ENCODE data around the gene ZNF22.

Gene ZNF22

DNA sequence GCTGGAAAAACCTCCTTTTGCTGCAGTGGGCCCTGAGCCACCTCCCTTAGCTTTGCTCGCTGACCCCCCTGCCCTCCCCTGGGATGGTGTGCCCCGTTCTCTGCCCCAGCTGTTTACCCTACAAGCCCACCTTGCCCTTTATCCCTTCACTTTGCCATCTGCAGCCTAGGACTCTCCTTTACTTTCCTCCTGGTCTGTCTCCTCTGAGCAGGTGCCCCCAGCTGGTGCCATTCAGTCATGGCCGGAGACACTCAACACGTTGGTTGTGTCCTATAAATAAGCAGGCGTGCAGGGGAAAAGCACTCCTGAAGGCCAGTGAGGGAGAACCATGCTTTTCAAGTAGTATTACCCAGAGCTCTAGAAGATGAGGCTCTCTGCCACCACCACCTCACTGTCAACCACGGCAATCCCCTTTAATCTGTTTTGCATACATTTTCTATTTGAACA lies 35.0 kb upstream of the ZNF22 start:
- no peak for DNase-seq

DNA sequence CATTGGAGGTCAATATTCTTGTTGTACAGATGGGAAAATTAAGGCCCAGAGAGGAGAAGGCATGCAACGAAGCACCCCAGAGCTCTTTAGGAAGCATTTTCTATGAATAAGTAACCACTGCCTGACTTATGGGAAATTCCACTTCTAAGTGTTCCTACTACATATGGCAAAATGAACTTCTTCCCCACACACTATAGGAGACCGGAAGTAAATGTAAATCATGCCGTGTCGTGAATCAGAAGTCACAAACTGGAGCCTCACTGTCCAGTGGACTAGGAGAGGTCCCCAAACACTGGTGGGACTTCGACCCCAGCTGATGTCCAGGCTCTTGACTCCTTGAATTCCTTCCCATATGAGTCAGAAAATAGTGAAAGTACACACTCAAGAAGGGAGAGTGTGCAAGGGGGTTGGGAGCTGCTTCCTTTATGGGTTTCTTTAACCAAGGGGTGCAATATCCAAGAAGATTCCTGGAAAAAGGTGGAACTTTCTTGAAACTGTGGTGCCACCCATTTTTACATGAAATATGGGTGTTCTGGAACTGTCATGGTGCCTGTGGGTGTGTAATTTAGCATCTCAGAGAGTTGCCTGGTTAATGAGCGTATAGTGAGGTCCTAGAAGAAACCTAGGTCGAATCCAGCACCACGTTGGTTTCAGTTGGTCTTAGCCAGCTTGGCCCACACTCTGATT lies 34.5 kb upstream of the ZNF22 start:
- no peak for DNase-seq

DNA sequence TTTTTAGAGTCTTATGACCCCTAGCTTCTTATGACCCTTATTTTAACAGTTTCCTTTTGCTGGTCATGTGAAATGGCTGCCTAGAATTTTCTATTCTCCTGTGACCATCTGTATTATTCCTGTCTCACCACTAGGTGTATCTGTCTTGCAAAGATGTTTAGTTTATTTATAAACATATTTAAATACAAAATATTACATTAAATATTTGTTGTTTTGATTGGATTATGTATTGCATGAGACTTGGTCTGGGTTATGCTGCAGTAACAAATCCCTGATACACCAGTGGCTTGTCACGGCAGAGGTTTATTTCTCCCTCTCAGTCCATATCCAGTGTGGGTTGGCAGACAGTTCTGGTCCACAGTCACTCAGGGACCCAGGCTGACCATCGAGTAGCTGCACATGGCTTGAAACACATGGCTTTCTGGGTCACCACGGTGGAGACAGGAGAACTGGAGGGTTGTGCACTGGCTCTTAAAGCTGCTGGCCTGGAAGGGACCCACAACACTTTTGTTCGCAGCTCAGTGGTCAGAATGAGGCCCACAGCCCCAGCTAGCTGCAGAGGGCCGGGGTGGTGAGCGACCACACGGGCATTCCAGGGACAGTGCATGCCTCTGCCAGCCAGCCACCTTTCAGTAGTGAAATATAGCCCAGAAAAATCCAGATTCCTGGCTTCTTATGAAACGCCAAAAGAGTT lies 33.8 kb upstream of the ZNF22 start:
- no peak for DNase-seq

DNA sequence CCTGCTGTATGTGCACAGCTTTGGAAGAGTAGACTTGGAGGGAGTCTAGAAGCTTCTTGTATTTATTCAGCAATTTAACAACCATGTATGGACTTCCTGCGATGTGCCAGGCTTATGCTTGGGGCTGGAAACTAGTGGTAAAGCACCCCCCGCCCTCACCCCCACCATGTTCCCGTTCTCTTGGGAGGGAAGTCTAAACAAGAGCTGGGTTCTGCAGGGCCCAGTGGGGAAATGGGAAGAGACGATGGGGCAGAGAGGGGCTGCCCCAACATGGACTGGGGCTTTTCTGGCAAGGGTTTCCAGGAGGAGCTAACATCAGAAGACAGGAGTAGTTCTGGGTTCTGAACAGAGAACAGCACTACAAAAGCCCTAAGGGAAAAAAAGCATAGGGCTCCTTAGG lies 33.1 kb upstream of the ZNF22 start:
- DNase-seq: no peak

DNA sequence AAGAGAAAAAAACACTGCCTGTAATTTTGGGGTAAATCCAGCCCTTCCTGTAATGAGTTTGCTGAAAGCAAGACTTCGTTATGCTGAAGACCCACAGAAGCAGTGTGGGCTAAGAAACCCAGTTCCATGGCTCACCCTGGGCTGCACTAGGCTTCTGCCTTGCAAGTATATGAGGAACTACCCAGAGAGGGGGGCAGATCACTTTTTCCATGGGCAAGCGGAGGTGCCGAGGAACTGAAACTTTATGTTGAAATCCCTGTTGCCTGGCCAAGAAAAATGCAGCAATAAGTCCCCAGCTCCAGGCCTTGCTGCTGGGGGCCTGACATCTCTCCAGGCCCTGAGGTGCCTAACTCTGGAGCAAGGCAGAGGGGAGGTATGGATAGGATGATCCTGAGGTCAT lies 32.6 kb upstream of the ZNF22 start:
- DNase-seq: peak; percentile 61

DNA sequence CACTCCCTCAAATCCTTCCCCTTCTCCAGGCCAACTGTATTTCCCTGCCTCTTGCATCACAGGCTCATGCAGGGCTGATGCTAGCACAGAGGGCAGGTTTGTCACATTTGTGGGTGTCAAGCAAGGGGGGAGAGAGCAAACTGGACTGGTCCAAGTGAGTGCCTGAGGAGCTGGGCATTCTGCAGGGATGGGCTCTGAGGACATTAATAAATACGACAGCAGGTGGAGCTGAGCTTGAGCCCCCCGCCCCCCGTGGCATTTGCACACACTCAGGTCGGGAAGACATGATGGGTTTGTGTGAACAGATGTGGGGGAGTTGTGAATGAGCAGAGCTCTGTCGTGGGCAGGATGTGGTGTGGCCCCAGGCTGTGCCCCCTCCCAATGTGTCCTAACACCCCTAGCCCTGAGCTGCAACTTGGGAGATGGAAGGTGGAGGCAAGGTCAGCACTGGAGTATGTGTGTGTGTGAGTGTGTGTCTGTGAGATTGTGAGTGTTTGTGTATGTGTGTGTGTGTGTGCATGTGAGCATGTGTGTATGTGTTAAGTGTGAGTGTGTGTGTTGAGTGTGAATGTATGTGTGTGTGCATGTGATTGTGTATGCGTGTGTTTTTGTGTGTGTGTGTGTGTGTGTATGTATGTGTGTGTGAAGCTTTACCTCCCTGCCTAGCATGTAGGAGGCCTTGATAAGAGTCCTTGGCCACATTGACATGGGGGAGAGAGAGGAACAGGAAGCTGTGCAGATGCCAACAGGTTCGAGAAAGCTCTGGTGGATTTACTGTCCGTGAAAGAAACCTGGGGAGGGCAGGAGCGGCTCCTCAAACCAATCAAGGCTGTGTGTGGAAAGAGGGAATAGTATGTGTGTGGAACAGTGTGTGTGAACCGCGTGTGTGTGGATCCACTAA lies 32.0 kb upstream of the ZNF22 start:
- peak; percentile 31 for DNase-seq

DNA sequence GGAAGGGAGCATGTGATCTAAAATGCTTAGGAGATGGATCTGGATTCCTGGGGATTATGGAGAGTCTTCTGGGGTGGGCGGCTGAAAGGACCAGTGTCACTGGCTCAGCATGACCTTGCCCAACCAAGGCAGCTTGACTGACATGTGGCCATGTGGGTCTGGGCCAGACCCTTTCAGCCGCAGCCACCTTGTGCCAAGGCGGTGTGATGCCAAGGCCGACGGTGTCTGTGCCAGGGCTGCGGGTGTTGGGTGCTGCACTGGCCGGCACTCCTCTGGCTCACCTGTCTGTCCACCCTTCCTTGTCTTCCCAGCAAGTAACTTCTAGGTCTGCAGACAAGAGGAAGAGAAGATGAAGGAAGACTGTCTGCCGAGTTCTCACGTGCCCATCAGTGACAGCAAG lies 30.9 kb upstream of the ZNF22 start:
- DNase-seq: no peak

DNA sequence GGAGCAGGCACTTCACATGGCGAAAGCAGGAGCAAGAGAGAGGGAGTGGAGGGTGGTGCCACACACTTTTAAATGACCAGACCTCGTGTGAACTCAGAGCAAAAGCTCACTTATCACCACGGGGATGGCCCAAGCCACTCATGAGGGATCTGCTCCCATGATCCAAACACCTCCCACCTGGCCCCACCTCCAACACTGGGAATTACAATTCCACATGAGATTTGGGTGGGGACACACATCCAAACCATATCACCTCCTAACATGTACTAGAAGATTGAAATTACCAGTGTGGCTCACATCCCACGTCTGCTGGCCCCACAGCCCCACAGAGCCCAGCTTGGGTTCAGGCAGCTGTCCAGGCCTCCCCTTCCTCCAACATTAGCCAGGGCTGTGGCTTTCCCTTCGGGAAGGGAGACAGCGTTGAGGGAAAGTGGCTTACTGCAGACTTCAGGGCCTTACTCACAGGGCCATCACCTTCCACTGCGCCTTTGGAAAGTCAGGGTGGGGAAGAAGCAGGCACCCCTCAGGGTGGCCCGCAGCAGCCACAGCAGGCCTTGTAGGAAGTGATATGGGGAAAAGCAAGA lies 29.8 kb upstream of the ZNF22 start:
- no peak for DNase-seq

DNA sequence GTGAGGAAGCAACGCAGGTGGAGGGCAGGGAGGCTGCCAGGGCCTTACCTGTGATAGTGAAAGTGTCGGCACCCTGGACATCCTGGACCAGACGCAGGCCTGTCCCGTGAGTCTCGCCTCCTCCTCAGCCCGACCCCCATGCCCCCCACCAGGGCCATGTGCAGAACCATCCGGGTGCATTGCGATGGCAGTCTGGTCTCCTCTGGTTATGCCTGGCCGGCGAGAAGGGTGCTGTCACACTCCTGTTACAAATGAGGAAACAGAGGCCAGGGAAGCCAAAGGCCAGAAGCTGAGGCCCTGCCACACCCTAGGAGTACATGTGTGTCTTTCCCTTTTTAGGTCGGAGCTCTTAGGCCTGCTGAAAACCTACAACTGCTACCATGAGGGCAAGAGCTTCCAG lies 29.3 kb upstream of the ZNF22 start:
- DNase-seq: no peak

DNA sequence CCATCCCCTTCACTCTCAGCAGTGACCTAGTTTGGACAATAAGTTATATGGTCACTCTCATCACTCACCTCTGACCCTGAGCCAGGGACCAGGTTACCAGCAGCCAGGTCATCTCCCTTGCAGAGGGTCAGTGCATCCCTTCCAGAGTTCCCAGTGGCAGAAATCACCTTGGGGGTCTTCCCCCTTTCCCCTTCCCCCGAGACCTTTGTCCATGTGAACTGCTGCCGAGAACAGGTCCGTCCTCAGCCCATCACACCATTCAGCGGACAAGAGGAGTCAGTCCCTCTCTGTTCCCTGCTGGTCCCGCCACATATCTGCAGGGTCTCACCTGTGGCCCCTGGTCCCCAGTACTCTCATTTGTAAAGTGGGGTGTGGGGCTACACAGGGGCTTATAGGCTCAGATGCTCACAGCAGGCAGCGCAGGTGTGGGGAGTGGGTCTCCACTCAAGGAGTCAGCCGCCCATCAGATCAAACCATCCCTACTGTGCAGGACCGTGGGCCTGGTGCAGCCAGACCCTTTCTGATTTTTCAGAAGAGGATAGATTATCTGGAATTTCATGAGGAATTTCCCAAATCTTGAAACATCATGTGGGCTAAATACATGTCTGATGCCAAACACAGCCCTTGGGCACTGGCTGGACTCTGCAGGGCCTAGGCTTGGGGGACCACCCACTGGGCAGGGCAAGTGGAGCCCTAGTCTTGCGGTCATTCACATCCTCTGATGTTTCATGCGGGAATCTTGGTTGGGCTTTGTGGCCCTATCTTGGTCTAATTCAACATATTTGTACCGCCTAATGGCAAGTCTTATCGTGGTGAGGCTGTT lies 28.6 kb upstream of the ZNF22 start:
- no peak for DNase-seq

DNA sequence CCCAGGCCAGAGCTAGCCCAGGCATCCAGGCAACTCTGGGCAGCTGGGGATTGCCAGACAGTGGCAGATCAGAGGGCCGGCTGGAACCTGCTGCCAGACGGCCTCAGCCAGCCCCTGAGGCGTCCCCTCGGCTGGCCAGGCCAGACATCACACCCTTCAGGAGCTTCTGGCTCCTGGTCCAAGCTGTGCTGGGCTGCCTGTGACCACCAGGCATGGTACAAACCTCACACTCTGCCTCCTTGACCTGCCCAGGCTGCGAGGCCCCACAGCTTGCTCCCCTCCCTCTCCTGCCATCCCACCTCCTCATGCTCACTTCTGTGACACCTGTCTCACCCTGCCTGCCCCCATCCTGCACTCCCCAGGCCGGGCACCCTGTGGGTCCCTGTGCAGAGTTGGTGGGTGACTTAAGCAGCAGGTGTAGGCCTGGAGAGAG lies 27.8 kb upstream of the ZNF22 start:
- DNase-seq: no peak

DNA sequence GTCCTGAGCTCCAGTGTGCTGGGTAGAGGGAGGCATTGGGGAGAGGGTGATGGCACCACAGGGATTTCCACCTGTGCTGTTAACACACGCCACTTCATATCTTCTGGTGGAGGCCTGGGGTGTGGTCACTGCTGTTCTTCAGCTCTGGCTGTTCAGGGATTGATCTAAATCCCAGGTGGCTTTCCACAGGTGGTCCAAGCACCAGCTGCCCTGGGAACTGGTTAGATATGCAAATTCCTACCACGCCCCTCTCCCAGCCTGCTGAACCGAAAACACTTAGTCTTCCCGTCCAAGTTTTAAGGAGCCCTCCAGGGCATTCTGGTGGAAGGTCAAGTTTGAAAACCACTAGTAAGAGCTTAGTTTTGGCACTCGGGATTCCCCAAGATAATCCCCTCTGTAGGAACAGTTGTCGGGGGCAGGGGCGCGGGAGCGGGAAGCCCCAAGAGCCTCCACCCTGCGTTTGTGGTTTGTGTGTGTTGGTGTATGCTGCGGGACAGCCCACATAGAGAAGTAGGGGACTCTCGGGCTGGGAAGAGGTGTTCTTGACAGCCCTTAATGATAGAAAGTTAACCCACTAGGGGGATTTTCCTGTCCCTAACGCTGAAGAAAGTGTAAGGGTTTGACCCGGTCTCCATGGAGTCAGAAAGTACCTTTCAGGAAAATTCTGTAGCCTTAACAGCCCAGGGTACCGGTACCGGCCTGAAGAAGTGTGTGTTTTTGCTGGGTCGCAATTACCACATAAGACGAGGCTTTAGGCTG lies 27.2 kb upstream of the ZNF22 start:
- no peak for DNase-seq

DNA sequence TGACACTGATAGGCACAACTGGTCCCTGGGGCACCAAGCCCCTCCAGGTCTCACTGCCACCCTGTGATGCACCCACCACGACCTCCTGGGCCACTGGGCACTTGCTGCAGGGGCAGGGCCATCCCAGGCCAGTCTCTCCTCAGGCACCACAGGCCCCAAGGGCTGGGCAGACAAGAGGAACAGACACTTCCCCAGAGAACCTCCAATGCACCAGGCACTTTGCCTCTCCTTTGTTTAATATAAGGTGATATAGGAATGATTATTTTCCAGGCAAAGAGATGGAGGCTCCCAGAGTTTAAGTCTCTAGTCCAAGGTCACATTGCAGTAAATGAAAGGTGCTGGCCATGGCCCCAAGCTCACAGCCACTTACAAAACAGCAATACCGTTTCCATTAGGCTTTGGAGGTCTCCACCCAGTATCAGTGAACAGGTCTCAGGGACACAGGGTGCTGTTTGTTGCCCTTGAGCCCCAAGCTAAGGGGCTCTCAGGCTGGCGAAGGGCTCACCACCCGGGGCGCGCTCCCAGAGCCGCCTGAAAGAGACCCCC lies 26.6 kb upstream of the ZNF22 start:
- no peak for DNase-seq

DNA sequence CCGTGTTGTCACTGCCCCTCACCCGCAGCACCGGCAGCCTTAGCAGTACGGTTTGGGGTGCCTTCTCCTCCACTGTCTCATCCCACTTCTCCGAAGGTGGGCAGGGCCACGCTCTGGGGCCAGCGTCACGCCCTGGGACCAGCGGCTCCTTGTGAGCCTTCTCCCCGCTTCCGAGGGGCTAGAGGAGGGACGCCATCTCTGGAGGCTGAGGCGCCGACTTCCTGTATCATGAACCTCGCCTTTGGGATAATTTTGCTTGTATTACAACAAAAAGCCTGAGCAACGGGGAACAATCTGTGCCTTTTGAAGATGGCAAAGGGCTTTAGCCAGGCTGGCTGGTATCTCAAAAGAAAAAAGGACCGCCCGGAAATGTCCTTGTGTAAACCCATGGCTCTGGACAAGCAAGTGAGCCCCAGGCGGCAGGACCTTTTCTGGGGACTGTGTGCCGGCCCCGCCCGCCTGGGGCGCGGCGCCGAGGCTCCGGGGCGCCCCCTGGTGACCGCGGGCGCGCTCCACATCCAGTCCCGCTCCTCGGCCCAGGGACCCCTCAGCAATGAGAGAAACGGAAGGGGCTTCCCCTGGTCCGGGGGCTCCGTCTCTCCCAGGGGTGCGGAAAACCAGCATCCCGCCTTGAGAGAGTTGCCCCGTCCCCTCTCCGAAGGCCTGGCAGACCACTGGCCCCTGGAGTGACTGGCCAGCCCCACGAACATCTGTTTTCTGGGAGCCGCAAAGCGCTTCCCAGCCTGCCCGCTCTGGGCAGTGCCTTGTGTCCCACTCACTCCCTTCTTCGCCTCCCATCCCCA lies 25.9 kb upstream of the ZNF22 start:
- DNase-seq: peak; percentile 63

DNA sequence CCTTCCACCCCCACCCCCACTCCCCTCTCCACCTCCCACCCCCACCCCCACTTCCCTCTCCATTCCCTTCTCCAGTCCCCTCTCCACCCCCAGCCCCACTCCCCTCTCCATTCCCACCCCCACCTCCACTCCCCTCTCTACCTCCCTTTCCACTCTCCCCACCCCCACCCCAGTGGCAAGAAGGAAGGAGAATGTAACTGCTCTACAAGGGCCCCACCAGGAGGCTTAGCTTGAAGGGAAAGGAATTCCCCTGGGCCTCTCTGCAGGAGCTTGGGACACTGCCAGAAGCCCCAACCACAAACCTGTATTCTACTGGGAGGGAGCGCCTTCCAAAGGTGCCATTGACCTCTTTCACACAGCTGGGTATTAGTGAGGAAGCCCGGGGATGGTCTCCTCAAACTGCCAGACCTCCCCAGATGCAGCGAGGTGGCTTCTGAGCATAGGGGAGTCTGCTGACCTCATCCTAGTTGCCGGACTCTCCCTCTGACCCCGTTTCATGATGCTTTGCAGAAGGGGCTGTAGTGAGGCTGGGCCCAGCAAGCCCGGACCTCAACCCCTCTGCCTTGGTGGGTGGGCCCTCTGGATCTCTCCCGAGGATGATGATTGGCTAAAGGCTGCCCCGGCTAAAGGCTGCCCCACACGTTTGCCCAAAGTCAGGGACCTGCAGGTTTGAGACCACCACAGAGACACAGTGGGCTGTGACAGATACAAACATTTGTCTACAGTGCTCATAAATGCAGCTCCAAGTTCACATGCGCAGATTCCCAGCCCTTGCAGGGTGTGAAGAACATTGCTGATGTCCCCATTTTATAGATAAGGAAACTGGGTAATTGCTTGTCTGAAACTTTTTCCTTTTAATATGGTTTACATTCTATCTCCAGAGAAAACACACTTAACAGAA lies 25.0 kb upstream of the ZNF22 start:
- no peak for DNase-seq

DNA sequence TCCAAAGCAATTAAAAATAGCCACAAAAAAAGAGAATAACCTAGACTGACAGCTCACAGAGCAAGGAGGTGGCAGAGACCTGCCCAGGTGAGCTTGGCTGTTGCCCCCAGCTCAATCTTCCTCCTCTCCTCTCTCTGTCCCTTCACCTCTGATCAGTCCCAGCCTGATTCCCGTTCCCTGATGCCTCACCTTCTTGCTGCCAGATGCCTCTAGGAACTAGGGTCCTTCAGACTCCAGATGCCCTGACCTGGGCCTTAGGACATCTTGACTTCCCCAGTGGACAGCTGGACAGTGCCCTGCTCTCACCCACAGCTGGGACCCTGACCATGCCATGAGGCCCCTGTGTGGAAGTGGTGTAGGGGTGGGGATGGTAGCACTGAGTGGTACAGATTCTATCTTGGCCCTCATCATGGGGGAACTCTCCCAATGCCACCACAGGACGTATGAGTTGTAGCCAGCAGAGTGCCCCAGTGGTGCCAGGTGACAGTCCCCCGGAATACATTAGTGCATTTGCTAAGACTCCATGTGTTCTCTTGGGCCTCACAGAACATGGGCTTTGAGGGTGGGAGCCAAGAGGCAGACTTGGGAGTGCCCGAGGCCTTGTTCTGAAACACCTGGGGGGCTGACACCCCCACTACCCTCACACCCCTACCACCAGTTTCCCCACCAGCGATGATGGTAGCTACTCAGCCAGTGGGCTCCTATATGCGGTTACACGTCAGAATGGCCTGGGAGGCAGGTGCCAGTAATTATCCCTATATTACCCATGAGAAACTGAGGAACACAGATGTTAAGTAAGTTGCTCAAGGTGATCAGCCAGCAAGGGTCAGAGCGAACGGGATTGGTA lies 24.1 kb upstream of the ZNF22 start:
- no peak for DNase-seq

DNA sequence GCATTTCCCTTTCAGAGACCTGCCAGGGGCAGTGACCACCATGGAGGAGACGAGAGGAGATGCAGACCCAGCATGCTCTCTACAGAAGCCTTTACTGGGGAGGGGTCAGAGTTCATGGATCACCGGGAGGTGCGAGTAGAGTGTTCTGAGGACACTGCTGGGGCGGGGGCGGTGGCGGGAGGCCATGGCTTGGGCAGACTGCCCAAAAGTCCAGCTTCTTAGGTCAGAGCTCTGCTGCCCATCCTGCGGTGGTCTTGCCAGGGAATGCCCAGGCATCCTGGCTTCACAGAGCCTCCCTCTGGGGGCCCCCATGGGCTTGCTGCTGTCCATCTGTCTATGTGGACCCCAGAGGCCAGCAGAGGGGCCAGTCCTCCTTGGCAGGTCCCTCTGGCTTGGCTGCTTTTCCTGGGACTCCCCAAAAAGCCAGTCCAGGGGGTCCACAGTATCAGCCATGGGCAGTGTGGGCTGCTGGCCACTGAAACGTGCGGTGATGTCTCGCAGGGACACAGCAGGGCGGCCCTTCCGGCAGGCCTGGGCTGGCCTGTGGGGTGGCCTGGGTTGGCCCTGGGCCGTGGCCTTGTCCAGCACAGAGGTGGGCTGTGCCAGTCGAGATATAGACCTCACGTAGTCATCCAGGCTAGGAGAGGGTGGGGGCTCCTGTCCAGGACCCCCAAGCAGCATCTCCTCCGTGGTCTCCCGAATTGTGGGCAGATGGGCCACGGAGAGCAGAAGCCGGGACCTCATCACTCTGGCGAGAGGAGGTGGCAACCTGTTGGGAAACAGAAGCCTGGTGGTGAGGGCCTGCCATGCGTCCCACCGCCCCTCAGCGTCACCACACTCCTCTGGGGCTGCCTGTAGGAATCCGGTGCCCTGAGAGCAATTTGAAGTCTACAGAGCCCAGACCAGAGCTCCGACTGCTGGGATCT lies 23.2 kb upstream of the ZNF22 start:
- DNase-seq: no peak
